PC-3 (cell line): ENCODE measurements around the gene QPCT. TPM values are rescaled to one million over a fixed set of nuclear protein-coding genes. Genes with fewer than 3 reads are reported as not detected.

Source experiments
- ATAC-seq: fragments of 200-7000 bp; cut with Tn5 transposase; 2 replicates; pipeline ENCODE4 v1.9.1; 2020; ENCODE audit warnings: mild to moderate bottlenecking, moderate library complexity
- BruUV-seq: library from RNA; stranded (reverse); fragments of 400-500 nt; replicated peaks from 2 replicates; lab custom pipeline; 2021; lab: Mats Ljungman, UMichigan
- CTCF ChIA-PET: fragments of 300-600 bp; sonication (Branson Sonifier 250); formaldehyde crosslinking; loops from one replicate; lab custom pipeline; 2022; ENCODE audit warnings: antibody characterized with exemption; lab: Charles Lee
- POLR2A ChIA-PET: fragments of 300-600 bp; sonication (Branson Sonifier 250); formaldehyde crosslinking; loops from one replicate; lab custom pipeline; 2022; ENCODE audit warnings: antibody characterized with exemption; ENCODE audit not compliant: unreplicated experiment; lab: Charles Lee
- DNase-seq: peaks from one replicate; pipeline ENCODE4 v3.0.0-alpha.2; 2015
- H2AFZ ChIP-seq: fragments of 300-600 bp; sonication (generic); 2 replicates; pipeline ENCODE4 v1.6.0; 2016; ENCODE audit warnings: antibody characterized with exemption, low read length
- H3F3A ChIP-seq: fragments of 300-600 bp; sonication (generic); one replicate; pipeline ENCODE4 v1.6.0; 2017; ENCODE audit warnings: antibody characterized with exemption, low read length, control low read depth, mild to moderate bottlenecking; ENCODE audit not compliant: unreplicated experiment
- H3K27ac ChIP-seq: fragments of 300-600 bp; sonication (generic); 2 replicates; pipeline ENCODE4 v1.5.1; 2016; ENCODE audit warnings: mild to moderate bottlenecking, low read length
- H3K27me3 ChIP-seq: fragments of 300-600 bp; sonication (generic); 2 replicates; pipeline ENCODE4 v1.6.1; 2016; ENCODE audit warnings: low read length, mixed read lengths
- H3K36me3 ChIP-seq: fragments of 300-600 bp; sonication (generic); 2 replicates; pipeline ENCODE4 v1.6.1; 2016; ENCODE audit warnings: low read depth, mixed run types, low read length, mixed read lengths
- H3K4me1 ChIP-seq: fragments of 300-600 bp; sonication (generic); 2 replicates; pipeline ENCODE4 v1.5.1; 2016; ENCODE audit warnings: low read length; ENCODE audit not compliant: insufficient read depth
- H3K4me2 ChIP-seq: fragments of 300-600 bp; sonication (generic); 2 replicates; pipeline ENCODE4 v1.6.0; 2016; ENCODE audit warnings: low read length
- H3K4me3 ChIP-seq: fragments of 300-600 bp; sonication (generic); 2 replicates; pipeline ENCODE4 v1.5.1; 2016; ENCODE audit warnings: mild to moderate bottlenecking, low read length, mixed read lengths
- H3K79me2 ChIP-seq: fragments of 300-600 bp; sonication (generic); 2 replicates; pipeline ENCODE4 v1.6.1; 2017; ENCODE audit warnings: low read length, mixed read lengths
- H3K9ac ChIP-seq: fragments of 300-600 bp; sonication (generic); 2 replicates; pipeline ENCODE4 v1.6.0; 2016; ENCODE audit warnings: mild to moderate bottlenecking, low read length
- H3K9me2 ChIP-seq: fragments of 300-600 bp; sonication (generic); replicated peaks from 2 replicates; pipeline ENCODE4 v1.6.1; 2016; ENCODE audit warnings: mixed run types, low read length, mixed read lengths
- H3K9me3 ChIP-seq: fragments of 300-600 bp; sonication (generic); 2 replicates; pipeline ENCODE4 v1.6.1; 2016; ENCODE audit warnings: low read length, mixed read lengths
- H4K20me1 ChIP-seq: fragments of 300-600 bp; sonication (generic); 2 replicates; pipeline ENCODE4 v1.6.1; 2016; ENCODE audit warnings: low read length, mixed read lengths
- CTCF ChIP-seq: fragments of 300-600 bp; sonication (generic); conservative IDR thresholded peaks from 2 replicates; pipeline ENCODE4 v1.5.1; 2017; ENCODE audit warnings: antibody characterized with exemption, low read depth, mild to moderate bottlenecking, low read length
- EZH2 ChIP-seq: fragments of 300-600 bp; sonication (generic); IDR thresholded peaks from one replicate; pipeline ENCODE4 v1.6.1; 2017; ENCODE audit warnings: antibody characterized with exemption, mild to moderate bottlenecking, low read length; ENCODE audit not compliant: unreplicated experiment
- EZH2phosphoT487 ChIP-seq: fragments of 300-600 bp; sonication (generic); IDR thresholded peaks from 2 replicates; pipeline ENCODE4 v1.6.1; 2018; ENCODE audit warnings: mild to moderate bottlenecking, antibody characterized with exemption, low read length, borderline replicate concordance
- intact Hi-C: fragments of 100-400 bp; cut with micrococcal nuclease; formaldehyde crosslinking; loops from 2 replicates; pipeline ENCODE4 v1.9.0; 2023
- total RNA-seq: library from RNA; depleted of rRNA; stranded (reverse); fragments of >200 nt; gene quantifications from 2 replicates; pipeline ENCODE4 v1.2.3, GENCODE V29; 2014

Gene QPCT
- total RNA-seq, 1 experiment from 2014 or later, result not detected

- TF ChIP-seq CTCF (no peak), EZH2phosphoT487 (no peak), EZH2 (no peak)
- CTCF ChIA-PET, result no interaction called here
- H4K20me1 ChIP-seq, result peaks cover 9% of the 10 kb centered on the region; the same call in 1 of the 2 replicates
- no peaks in the 10 kb centered on the region for H3K9me3 ChIP-seq
- BruUV-seq, result no TSS peak
- no peak overlapping the region for H2AFZ ChIP-seq
- H3K27me3 ChIP-seq, result no peaks in the 10 kb centered on the region
- peak; percentile 69 for ATAC-seq
- no peak overlapping the region for H3K27ac ChIP-seq
- POLR2A ChIA-PET, result no interaction called here
- peaks cover 16% of the 10 kb centered on the region for H3K4me1 ChIP-seq
- no peaks in the 10 kb centered on the region for H3K9me2 ChIP-seq
- peak; percentile 58 for DNase-seq
- H3K9ac ChIP-seq, result no peak overlapping the region
- intact Hi-C loops, result no loop called here
- peaks cover 80% of the 10 kb centered on the region for H3K79me2 ChIP-seq
- no peaks in the 10 kb centered on the region for H3F3A ChIP-seq
- no peaks in the 10 kb centered on the region for H3K36me3 ChIP-seq
- peak overlapping the region; percentile 33; the same call in 1 of the 2 replicates for H3K4me2 ChIP-seq
- no peak overlapping the region for H3K4me3 ChIP-seq
These were observed 43.0 kb upstream of the QPCT start for GRCh38 chr2:37301408-37301807.

GRCh38 chr2:37302701-37303252 lies 41.7 kb upstream of the QPCT start:
- Histone ChIP-seq H3K27me3 (no peaks in the 10 kb centered on the region), H3K9ac (no peak overlapping the region), H3K79me2 (peaks cover 89% of the 10 kb centered on the region), H3K4me1 (peaks cover 21% of the 10 kb centered on the region), H3K36me3 (no peaks in the 10 kb centered on the region), H2AFZ (no peak overlapping the region), H3K9me3 (no peaks in the 10 kb centered on the region), H4K20me1 (peaks cover 5% of the 10 kb centered on the region; the same call in 1 of the 2 replicates), H3K27ac (no peak overlapping the region), H3K4me2 (no peak overlapping the region), H3F3A (no peaks in the 10 kb centered on the region), H3K4me3 (no peak overlapping the region), H3K9me2 (no peaks in the 10 kb centered on the region)
- no TSS peak for BruUV-seq
- ATAC-seq (no peak), DNase-seq (no peak)
- POLR2A ChIA-PET, result no interaction called here
- TF ChIP-seq CTCF, result no peak
- no peak for TF ChIP-seq EZH2
- TF ChIP-seq EZH2phosphoT487, result no peak
- intact Hi-C loops, result no loop called here
- CTCF ChIA-PET, result no interaction called here

GRCh38 chr2:37306024-37306423 lies 38.4 kb upstream of the QPCT start:
- H3K4me1 ChIP-seq, result peaks cover 18% of the 10 kb centered on the region
- no peaks in the 10 kb centered on the region for H3K27me3 ChIP-seq
- no peaks in the 10 kb centered on the region for H3K36me3 ChIP-seq
- peaks cover 5% of the 10 kb centered on the region; the same call in 1 of the 2 replicates for H4K20me1 ChIP-seq
- H3K9me2 ChIP-seq, result no peaks in the 10 kb centered on the region
- H3K9me3 ChIP-seq, result no peaks in the 10 kb centered on the region
- TF ChIP-seq EZH2phosphoT487 (no peak), EZH2 (no peak), CTCF (no peak)
- no peak overlapping the region for H2AFZ ChIP-seq
- ATAC-seq (no peak), DNase-seq (no peak)
- CTCF ChIA-PET, result no interaction called here
- no peak overlapping the region for H3K4me2 ChIP-seq
- H3K9ac ChIP-seq, result no peak overlapping the region
- H3K27ac ChIP-seq, result no peak overlapping the region
- POLR2A ChIA-PET, result no interaction called here
- BruUV-seq, result no TSS peak
- H3K4me3 ChIP-seq, result no peak overlapping the region
- H3K79me2 ChIP-seq, result peaks cover 89% of the 10 kb centered on the region
- no peaks in the 10 kb centered on the region for H3F3A ChIP-seq
- intact Hi-C loops, result no loop called here
